ENCODE measurements around the gene OR4D2.
"Not testable (repeated sequence)": the region's sequence is repeated elsewhere in the genome, so short reads cannot be mapped to it uniquely, and the experiment has no call there.

Gene OR4D2

GRCh38 chr17:58166682-58167081 lies at the start of gene OR4D2:
OR4D2 (plus strand) TSS chr17:58166982; CDS start chr17:58169656, 2,674 bp downstream.
- no peak for DNase-seq

GRCh38 chr17:58117382-58117781 lies 49.4 kb upstream of the OR4D2 start:
- no peak for DNase-seq

GRCh38 chr17:58119491-58119890 lies 47.3 kb upstream of the OR4D2 start:
- DNase-seq, result no peak

GRCh38 chr17:58120195-58120822 lies 46.5 kb upstream of the OR4D2 start:
- no peak for DNase-seq

GRCh38 chr17:58121925-58122324 lies 44.9 kb upstream of the OR4D2 start:
- peak; percentile 11 for DNase-seq

GRCh38 chr17:58127846-58128245 lies 38.9 kb upstream of the OR4D2 start:
- no peak for DNase-seq

- not testable (repeated sequence) for DNase-seq
These were observed 34.1 kb upstream of the OR4D2 start for GRCh38 chr17:58132697-58133096.

- DNase-seq, result no peak
These were observed 30.0 kb upstream of the OR4D2 start for GRCh38 chr17:58136669-58137279.

- no peak for DNase-seq
These were observed 25.3 kb upstream of the OR4D2 start for GRCh38 chr17:58141505-58141904.

- not testable (repeated sequence) for DNase-seq
These were observed 23.4 kb upstream of the OR4D2 start for GRCh38 chr17:58143335-58143734.

- DNase-seq, result no peak
These were observed 22.0 kb upstream of the OR4D2 start for GRCh38 chr17:58144801-58145200.

GRCh38 chr17:58147930-58148434 lies 18.8 kb upstream of the OR4D2 start, which contains the start of gene OR4D1:
OR4D1 (plus strand) TSS chr17:58148384; CDS start chr17:58155154, 6,770 bp downstream.
- no peak for DNase-seq

GRCh38 chr17:58148609-58149008 lies 18.2 kb upstream of the OR4D2 start:
- DNase-seq, result no peak

- no peak for DNase-seq
These were observed 16.4 kb upstream of the OR4D2 start for GRCh38 chr17:58150394-58150793.

GRCh38 chr17:58153046-58153445 lies 13.7 kb upstream of the OR4D2 start:
- DNase-seq, result no peak

GRCh38 chr17:58153671-58154070 lies 13.1 kb upstream of the OR4D2 start:
- DNase-seq, result no peak

- DNase-seq, result peak; percentile 36
These were observed 9.7 kb upstream of the OR4D2 start for GRCh38 chr17:58156839-58157803.

GRCh38 chr17:58158181-58158580 lies 8.6 kb upstream of the OR4D2 start:
- DNase-seq, result no peak

GRCh38 chr17:58161566-58161965 lies 5.2 kb upstream of the OR4D2 start:
- no peak for DNase-seq

- DNase-seq, result no peak
These were observed 801 bp upstream of the OR4D2 start for GRCh38 chr17:58165981-58166380.

- DNase-seq, result no peak
These were observed 3.8 kb downstream of the OR4D2 start for GRCh38 chr17:58170622-58171021.

GRCh38 chr17:58172369-58173071 lies 5.7 kb downstream of the OR4D2 start:
- peak; percentile 2 for DNase-seq

- DNase-seq, result no peak
These were observed 8.1 kb downstream of the OR4D2 start for GRCh38 chr17:58174871-58175270.

Data from DMS79 treated with DMSO at 0.1 percent for 48 hours (cell line).